GM19324 (cell line): ENCODE measurements around the gene C1R.

ENCODE experiments used
- ATAC-seq: cut with Tn5 transposase; IDR thresholded peaks from one replicate; pipeline ENCODE4 v1.9.1; 2021; ENCODE audit warnings: mild to moderate bottlenecking, moderate library complexity; ENCODE audit not compliant: unreplicated experiment, low FRiP score

Gene C1R

DNA sequence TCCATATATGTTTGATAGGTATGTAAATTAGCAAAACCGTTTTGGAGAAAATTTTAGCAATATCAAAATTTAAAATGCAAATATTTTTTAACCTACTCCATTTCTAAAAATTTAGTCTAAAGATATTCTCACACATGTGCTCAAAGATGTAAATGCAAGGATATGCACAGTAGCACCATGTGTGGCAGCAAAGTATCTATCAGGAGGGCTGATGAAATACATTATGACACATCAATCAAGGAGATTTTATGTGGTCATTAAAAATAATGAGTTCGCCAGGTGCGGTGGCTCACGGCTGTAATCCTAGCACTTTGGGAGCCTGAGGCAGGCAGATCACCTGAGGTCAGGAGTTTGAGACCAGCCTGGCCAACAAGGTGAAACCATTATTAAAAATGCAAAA is 8.0 kb upstream of the C1R start:
- ATAC-seq, result no peak

DNA sequence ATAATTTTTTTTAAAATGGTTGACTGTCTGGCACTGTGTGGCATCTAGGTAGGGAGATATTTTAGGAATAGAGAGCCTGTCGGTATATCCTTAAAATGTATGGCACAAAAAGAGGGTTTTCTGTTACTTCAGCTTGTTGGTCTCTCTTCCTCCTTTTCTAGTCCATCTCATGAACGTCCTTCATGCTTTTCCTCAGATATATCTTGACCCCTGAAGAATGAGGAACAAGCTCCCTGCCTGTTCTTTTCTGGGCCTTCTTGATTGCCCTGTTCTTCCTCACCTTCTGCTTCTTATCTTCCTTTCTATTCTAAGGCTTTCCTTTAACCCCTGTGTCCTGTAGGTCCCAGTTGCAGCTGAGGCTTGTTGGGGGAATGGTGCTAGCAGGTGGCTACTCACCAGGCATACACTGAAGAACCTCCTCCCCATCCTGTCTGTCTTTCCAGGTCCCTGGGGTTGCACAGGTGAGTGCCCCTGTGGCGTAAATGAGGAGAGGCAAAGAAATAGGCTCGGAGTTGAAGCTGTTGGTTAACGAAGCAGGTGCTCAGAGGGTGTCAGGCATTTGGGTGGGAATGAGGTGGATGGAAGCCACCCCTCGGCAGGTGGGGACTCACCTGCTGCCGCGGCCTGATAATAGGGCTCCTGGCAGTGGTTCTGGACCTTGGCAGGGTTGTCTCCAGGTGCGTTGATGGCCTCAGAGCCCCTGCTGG is 7.2 kb upstream of the C1R start:
- ATAC-seq, result no peak

DNA sequence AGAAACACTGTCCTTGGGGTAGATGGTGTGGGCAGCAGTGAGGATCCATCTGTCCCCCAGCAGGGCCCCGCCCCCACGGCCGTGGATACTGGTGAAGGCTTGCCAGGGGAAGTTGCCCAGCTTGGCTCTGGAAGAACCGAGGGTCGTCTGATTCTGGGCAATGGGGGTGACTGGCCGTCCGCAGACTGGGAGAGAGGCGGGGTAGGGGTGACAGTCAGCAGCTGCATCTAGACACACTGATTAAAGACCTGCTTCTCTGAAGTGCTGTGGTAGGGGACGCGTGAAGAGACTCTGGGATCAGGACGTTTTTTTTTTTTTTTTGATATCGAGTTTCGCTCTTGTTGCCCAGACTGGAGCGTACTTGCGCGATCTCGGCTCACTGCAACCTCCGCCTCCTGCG is 4.7 kb upstream of the C1R start:
- ATAC-seq, result no peak

DNA sequence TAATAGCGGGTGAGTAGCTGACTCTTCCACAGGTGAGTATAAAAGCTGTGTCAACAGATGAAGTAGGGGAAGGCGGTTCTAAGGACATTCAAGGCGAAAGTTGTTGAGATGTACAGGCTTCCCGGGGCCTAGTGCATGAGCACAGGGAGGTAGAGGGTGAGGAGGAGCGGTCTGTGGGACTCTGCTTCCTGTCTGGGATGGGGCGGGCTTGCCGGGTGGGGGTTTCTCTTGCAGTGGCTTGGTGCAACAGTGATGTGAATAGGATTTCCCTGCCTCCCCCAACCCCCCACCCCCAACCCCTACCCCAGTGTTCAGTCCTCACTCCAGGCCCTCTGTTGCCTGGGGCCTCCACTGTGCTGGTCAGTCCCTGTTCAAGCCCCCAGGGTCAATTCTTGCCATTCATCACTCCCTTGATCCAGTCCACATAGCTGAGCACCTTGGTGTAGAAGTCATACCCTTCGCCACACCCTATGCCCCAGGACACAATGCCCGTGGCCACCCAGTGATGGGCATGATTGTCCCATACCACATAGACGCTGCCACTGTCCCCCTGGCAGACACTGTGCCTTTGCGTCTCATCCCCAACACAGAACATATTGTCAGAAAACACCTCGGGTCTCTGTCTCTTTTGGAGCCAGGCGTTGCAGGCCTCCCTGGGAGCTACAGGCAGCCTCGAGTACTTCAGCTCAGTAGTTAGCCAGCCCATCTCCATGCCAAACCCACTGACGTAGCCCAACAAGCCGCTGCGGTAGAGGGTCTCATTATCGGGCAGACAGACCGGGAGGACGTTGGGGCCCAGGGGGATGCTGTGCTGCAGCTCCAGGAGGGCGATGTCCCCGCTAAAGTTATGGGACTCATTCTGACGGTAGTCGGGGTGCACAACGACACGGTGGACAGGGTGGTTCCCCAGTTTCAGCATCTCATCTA is 4.0 kb upstream of the C1R start:
- no peak for ATAC-seq

DNA sequence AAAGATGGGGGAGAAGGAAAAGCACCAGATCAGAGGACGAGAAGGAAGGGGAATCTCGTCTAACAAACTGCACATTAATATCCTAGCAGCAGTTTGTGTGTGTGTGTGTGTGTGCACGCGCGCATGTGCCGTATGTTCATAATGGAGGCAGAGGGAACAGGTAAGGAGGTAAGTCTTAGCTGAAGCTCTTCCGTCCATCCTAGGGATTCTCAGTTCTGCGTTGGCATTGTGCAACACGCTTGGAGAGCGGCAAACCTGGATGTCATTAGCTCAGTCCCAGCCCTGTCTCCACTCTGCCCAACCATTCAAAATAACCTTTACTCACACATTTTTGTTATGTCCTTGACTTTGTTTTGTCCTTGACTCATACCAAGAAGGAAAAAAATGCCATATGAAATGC is 1.6 kb upstream of the C1R start:
- no peak for ATAC-seq

GRCh38 chr12:7093486-7093885 is 1.2 kb upstream of the C1R start:
- ATAC-seq, result no peak

GRCh38 chr12:7092986-7093460 is 778 bp upstream of the C1R start:
- no peak for ATAC-seq

DNA sequence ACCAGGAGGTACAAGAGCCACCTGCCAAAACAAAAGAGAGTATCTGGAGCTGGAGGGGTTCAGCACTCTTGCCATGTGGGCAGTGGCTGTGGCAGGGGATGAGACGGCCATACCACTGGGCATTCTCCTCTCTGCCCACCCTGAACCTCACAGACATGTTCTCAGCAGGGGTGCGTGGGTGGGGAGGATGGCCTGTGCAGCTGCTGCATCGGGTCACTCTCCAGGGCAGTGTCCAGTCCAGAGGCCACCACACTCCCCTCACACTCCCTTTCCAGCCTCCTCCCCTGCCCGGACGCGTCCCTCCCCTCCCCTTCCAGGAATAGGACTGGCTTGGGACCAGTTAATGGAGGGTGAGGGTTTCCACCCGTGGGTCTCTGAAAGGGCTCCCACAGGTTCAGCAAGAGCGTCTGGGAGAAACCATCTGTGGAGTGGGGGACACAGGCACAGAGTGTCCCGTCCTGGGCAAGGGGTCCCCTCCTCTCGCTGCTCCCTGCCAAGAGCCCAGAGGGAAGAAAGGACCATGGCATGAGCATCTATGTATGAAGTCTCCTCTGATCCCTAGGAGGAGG is 501 bp downstream of the C1R start:
- no peak for ATAC-seq

DNA sequence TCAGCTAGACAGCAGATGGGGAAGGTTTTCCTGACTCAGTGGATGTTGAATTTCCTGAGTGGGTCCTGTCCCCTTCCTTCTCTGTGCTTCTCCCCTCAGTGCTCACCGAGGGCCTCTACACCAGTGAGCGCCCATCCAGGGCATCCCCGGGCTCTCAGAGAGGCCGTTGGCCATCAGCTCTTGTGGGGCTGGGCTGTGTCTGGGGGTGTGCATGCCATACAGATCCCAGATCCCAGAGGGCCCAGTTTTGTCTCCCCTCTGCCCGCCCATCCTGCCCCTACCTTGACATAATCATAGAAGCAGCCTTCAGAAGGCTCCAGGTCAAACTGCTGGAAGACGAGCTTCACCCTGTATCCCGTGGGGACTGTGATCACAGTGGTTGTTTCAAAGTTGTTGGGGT is 1.1 kb downstream of the C1R start:
- no peak for ATAC-seq

GRCh38 chr12:7090222-7090998 is 1.8 kb downstream of the C1R start:
- no peak for ATAC-seq

- ATAC-seq, result no peak
Measured at GRCh38 chr12:7089196-7089871, 2.9 kb downstream of the C1R start.

GRCh38 chr12:7083125-7083524 is 9.1 kb downstream of the C1R start:
- no peak for ATAC-seq

GRCh38 chr12:7081037-7081436 is 11.2 kb downstream of the C1R start:
- ATAC-seq, result no peak

- no peak for ATAC-seq
Measured at GRCh38 chr12:7079826-7080125, 12.5 kb downstream of the C1R start.

- no peak for ATAC-seq
Measured at GRCh38 chr12:7078163-7078562, 14.1 kb downstream of the C1R start.

DNA sequence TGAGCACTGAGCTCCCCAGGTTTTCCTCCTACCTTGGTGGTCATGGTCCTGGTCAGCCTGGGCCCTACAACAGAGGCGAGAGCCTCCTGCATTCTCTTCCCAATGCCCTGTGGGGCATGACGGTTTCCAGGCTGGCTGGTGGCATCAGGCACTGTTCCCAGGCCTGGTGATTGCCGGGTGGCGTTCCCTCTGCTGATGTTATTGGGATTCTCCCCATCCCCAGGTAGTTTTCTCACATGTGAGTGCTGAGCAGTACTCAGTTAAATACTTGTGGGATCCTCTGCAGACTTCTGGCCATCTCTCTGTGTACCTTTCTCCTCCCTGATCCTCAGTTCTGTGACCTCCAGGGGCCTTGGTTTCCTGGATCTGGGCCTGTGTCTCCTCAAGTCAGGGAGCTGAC is 15.8 kb downstream of the C1R start:
- ATAC-seq, result no peak

DNA sequence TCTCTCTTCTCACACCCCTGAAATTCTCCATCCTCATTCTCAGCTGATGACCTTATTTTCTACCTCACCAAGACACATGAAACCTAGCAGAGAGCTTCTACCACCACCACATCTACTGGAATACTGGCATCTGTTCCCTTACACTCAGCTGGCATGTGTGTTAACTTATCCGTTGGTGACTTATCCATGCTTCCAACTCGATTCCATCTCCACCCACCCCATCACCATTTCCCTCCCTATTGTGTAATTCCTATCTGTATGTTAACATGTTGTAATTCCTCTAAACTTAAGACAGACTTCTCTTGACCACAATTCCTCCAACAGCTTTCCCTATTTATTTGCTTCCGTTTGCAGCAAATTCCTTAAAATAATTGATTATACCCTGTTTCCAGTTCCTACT is 16.3 kb downstream of the C1R start:
- ATAC-seq, result no peak

- no peak for ATAC-seq
Measured at GRCh38 chr12:7075518-7075917, 16.7 kb downstream of the C1R start.

DNA sequence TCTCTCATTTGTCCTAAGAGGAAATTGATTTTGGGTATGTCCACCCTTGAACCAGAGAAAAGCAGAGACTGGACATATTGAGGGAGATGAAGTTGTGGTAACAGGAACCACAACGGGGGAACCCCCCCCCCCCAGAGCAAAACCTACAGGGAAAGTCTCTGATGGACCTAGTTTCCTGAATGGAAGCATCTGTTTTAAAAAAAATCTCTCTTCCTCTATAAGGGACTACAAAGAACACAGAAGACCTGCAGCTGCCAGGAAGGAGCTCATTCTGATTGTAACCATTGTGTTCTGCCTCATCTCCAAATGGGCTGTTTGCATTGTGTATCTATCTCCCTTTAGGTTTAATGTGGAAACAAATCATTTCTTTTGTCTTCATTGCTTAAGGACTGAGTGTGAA is 18.3 kb downstream of the C1R start:
- ATAC-seq, result no peak

DNA sequence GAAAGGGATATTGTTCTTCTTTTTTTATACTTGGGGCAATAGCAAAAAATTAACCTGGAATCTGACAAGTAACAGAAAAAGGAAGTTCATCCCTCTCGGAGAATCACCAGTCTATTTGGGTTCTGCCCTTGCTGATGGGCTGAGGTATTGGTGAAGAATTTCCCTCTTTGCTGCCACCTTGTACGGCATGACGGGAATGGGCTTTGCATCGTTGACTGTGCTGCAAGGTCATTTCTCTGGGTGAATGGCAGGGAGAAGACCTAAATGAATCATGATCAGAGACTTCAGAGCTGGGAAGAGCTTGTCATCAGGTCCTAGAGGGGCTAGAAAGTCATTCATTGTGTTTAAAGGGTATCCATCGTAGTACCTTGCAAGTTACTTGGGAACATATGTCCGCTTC is 19.7 kb downstream of the C1R start:
- ATAC-seq, result no peak
